ENCODE data around the gene CCM2L.
A peak's percentile ranks its signal among the peaks of the same experiment; 100 is the strongest.

Gene CCM2L

DNA sequence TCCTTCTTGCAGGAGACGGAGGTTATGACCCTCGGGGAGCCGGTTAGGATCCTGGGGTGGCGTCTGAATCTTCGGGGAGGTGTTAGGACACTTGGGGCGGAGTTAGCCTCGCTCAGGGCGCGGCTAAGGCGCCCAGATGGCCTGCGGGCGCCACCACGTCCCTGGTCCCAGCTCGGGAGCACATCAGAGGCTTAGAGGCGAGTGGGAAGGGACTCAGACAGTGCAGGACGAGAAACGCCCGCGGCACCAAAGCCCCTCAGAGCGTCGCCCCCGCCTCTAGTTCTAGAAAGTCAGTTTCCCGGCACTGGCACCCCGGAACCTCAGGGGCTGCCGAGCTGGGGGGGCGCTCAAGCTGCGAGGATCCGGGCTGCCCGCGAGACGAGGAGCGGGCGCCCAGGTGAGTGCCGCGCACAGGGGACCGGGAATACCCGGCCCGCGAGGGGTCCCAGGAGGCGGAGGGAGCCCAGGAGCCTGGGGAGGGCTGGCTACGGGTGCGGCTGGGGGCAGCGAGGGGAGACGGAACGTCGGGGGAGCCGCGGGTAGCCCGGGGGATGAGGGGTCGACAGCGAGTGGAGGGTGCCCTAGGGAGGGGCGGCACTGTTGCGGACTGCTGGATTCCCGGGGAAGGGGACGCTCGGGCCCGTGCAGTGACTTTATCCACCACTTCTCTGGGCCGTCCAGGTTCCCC is 42.0 kb downstream of the CCM2L start, which contains the start of gene HCK:
HCK (plus strand) TSS at position 153 of the 688 bp plus-strand sequence.
- Histone ChIP-seq H3K4me1 (ENCODE audit: control insufficient read depth, insufficient read depth, low read length) (peaks cover 2% of the 10 kb centered on the region), H3K9me3 (ENCODE audit: control insufficient read depth, insufficient read depth, low read length) (no peaks in the 10 kb centered on the region), H3K36me3 (ENCODE audit: control insufficient read depth, insufficient read depth, low read length) (no peaks in the 10 kb centered on the region), H3K4me3 (ENCODE audit: low read depth, low read length) (peak within 1 kb of the TSS; percentile 64), H3K27me3 (ENCODE audit: control insufficient read depth, insufficient read depth, low read length) (peaks cover 33% of the 10 kb centered on the region), H3K9ac (ENCODE audit: low read depth, low read length) (peak within 1 kb of the TSS; percentile 47)

DNA sequence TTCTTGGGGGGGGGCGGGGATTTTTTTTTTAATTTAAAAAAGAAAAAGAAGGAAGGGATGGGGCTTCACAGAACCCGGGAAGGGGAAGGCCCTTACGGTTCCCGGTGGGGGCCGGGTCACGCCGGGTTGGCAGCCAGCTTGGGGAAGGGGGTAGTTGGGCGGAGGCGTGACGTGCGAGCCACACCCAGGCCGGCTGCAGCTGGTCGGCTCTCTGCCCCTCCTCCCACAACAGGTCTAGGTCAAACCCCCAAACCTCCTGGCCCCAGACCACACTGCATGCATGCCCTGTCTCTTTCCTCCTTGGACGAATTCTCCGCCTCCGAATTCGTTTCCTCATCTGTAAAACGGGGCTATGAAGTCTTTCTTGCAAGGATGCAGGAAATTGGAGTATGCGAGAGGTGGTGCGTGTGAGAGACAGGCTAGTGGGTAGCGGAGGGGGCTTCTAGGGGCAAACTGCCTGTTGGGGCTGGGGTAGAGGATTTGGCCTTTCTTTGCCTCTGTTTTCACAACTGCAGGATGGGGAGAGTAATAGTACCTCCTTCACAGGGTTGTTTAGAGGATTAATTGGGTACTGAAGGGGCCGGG is 42.6 kb downstream of the CCM2L start:
- Histone ChIP-seq H3K4me3 (ENCODE audit: low read depth, low read length) (peak overlapping the region; percentile 64), H3K9ac (ENCODE audit: low read depth, low read length) (no peak overlapping the region), H3K36me3 (ENCODE audit: control insufficient read depth, insufficient read depth, low read length) (no peaks in the 10 kb centered on the region), H3K27me3 (ENCODE audit: control insufficient read depth, insufficient read depth, low read length) (peaks cover 33% of the 10 kb centered on the region), H3K4me1 (ENCODE audit: control insufficient read depth, insufficient read depth, low read length) (peaks cover 2% of the 10 kb centered on the region), H3K9me3 (ENCODE audit: control insufficient read depth, insufficient read depth, low read length) (no peaks in the 10 kb centered on the region)

DNA sequence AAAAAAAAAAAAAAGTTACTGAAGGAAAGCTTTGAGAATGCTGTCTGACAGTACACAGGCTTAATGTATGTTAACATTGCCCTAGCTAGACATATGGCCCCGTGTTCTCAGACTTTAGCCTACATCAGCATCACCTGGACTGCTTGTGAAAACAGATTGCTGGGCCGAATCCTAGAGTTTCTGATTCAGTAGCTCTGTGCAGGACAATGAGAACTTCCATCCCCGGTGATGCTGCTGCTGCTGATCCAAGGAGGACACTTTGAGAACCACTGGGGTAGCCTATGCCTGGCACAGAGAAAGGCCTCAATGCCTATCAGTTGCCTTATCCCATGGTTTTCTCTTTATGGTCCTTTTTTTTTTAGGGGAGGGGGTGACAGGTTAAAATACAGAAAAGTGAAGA is 43.4 kb downstream of the CCM2L start:
- Histone ChIP-seq H3K9me3 (ENCODE audit: control insufficient read depth, insufficient read depth, low read length) (no peaks in the 10 kb centered on the region), H3K4me1 (ENCODE audit: control insufficient read depth, insufficient read depth, low read length) (peaks cover 2% of the 10 kb centered on the region), H3K9ac (ENCODE audit: low read depth, low read length) (no peak overlapping the region), H3K4me3 (ENCODE audit: low read depth, low read length) (no peak overlapping the region), H3K27me3 (ENCODE audit: control insufficient read depth, insufficient read depth, low read length) (peaks cover 33% of the 10 kb centered on the region), H3K36me3 (ENCODE audit: control insufficient read depth, insufficient read depth, low read length) (no peaks in the 10 kb centered on the region)

DNA sequence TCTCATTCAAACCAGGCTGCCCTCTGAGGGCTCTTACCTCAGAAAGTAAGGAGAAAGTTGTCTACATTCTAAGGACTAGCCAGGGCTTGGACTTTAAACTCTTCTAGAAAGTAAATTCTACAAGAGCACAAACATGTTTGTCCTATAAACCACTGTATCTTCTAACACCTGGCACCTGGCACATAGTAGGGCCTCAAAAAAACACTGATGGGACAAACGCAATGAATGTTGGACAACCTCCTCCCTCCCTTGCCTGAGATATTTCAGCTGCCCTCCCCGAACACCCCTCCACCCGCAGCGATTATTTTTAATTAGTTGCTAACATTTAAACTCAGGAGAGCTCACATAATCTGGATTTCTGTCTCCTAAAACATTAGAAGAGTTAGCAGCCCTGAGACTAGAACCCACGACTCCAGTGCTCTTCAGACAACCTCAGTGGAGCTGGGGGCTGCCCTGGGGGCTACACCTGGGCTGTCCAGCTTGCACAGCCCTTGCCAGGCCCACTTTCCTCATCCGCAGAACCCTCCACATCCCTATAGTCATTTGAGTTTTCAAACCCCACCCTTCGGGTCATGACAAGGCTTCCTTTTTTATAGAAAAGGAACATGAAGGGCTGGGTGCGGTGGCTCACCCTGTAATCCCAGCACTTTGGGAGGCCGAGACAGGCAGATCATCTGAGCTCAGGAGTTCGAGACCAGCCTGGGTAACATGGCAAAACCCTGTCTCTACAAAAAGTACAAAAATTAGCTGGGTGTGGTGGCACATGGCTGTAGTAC is 46.7 kb downstream of the CCM2L start:
- H3K9me3 ChIP-seq (ENCODE audit: control insufficient read depth, insufficient read depth, low read length) = no peaks in the 10 kb centered on the region
- H3K4me1 ChIP-seq (ENCODE audit: control insufficient read depth, insufficient read depth, low read length) = peaks cover 2% of the 10 kb centered on the region
- no peak overlapping the region for H3K4me3 ChIP-seq (ENCODE audit: low read depth, low read length)
- H3K27me3 ChIP-seq (ENCODE audit: control insufficient read depth, insufficient read depth, low read length) = peaks cover 6% of the 10 kb centered on the region
- H3K9ac ChIP-seq (ENCODE audit: low read depth, low read length) = no peak overlapping the region
- no peaks in the 10 kb centered on the region for H3K36me3 ChIP-seq (ENCODE audit: control insufficient read depth, insufficient read depth, low read length)

DNA sequence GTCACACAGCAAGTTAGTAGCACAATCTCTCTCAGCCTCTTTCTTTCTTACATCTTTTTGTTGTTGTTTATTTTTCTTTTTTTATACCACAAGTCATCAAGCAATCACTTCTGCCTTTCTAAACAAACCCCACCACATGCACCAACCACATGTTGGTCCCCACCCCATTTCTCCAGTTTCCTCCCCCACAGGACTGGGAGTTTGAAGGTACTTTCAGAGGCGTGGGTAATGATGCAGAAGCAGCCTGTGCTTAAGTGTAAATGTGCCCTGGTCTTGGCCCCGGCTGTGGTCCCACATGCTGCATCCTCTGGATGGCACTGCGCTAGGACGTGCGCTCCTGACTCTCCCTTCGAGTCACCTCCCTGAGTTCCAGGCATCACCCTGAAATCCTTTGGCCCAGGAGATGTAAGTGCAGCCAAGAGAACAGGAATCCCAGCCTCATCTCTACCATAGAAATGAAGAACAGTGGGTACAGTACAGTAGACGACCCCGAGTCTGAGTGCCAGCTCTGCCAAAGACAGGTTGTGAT is 47.5 kb downstream of the CCM2L start:
- Histone ChIP-seq H3K27me3 (ENCODE audit: control insufficient read depth, insufficient read depth, low read length) (peaks cover 4% of the 10 kb centered on the region), H3K4me3 (ENCODE audit: low read depth, low read length) (no peak overlapping the region), H3K36me3 (ENCODE audit: control insufficient read depth, insufficient read depth, low read length) (no peaks in the 10 kb centered on the region), H3K4me1 (ENCODE audit: control insufficient read depth, insufficient read depth, low read length) (peaks cover 2% of the 10 kb centered on the region), H3K9me3 (ENCODE audit: control insufficient read depth, insufficient read depth, low read length) (no peaks in the 10 kb centered on the region), H3K9ac (ENCODE audit: low read depth, low read length) (no peak overlapping the region)

DNA sequence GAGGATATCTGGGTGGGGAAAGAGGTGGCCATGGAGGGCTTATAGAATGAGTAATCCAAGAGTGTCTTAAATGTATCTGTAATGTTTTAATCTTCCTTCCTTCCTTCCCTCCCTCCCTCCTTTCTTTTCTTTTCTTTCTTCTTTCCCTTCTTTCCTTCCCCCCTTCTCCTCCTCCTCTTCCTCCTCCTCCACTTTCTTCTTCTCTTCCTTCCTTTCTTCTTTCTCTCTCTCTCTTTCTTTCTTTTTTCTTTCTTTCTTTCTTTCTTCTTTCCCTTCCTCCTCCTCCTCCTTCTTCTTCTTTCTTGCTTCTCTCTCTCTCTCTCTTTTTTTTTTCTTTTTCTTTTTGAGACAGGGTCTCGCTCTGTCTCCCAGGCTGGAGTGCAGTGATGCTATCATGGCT is 49.0 kb downstream of the CCM2L start:
- Histone ChIP-seq H3K4me1 (ENCODE audit: control insufficient read depth, insufficient read depth, low read length) (no peaks in the 10 kb centered on the region), H3K27me3 (ENCODE audit: control insufficient read depth, insufficient read depth, low read length) (no peaks in the 10 kb centered on the region), H3K9ac (ENCODE audit: low read depth, low read length) (no peak overlapping the region), H3K36me3 (ENCODE audit: control insufficient read depth, insufficient read depth, low read length) (no peaks in the 10 kb centered on the region), H3K4me3 (ENCODE audit: low read depth, low read length) (no peak overlapping the region), H3K9me3 (ENCODE audit: control insufficient read depth, insufficient read depth, low read length) (no peaks in the 10 kb centered on the region)

DNA sequence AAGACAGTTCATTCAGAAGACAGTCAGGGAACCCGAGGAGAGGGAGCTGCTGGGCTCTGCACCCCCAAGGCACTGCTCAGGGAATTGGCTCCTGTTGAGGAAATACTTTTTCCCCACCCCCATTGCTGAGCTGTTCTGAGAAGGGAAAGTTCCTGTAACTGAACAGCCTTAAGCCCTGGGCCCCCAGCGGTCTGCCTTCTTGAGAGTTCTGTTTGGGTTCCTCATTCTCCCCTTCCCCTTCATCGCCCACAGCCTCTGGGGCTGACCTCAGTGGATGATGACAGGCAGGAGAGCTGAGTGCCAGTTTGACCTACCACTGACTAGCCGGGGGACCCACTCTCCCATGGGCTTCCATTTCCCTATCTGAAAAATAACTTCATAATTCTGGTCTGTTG is 52.5 kb downstream of the CCM2L start:
- no peaks in the 10 kb centered on the region for H3K4me1 ChIP-seq (ENCODE audit: control insufficient read depth, insufficient read depth, low read length)
- no peaks in the 10 kb centered on the region for H3K9me3 ChIP-seq (ENCODE audit: control insufficient read depth, insufficient read depth, low read length)
- no peak overlapping the region for H3K4me3 ChIP-seq (ENCODE audit: low read depth, low read length)
- H3K27me3 ChIP-seq (ENCODE audit: control insufficient read depth, insufficient read depth, low read length) = no peaks in the 10 kb centered on the region
- no peak overlapping the region for H3K9ac ChIP-seq (ENCODE audit: low read depth, low read length)
- H3K36me3 ChIP-seq (ENCODE audit: control insufficient read depth, insufficient read depth, low read length) = no peaks in the 10 kb centered on the region

DNA sequence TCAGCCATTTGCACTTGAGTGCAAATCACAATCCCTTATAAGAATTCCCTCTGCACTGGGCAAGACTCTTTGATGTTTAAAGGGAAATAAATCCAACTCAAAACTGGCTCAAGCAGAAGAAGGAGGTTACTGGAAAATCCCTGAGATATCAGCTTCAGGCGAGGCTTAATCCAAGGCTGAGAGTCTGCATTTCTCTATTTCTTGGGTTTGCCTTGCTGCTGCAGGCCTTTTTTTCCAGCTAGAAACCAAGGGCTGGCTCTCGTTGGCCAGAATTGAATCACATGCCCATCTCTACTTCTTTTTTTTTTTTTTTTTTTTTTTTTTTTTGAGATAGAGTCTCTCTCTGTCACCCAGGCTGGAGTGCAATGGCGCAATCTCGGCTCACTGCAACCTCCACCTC is 53.5 kb downstream of the CCM2L start:
- no peak overlapping the region for H3K9ac ChIP-seq (ENCODE audit: low read depth, low read length)
- no peaks in the 10 kb centered on the region for H3K27me3 ChIP-seq (ENCODE audit: control insufficient read depth, insufficient read depth, low read length)
- no peaks in the 10 kb centered on the region for H3K9me3 ChIP-seq (ENCODE audit: control insufficient read depth, insufficient read depth, low read length)
- H3K4me3 ChIP-seq (ENCODE audit: low read depth, low read length) = no peak overlapping the region
- H3K4me1 ChIP-seq (ENCODE audit: control insufficient read depth, insufficient read depth, low read length) = no peaks in the 10 kb centered on the region
- no peaks in the 10 kb centered on the region for H3K36me3 ChIP-seq (ENCODE audit: control insufficient read depth, insufficient read depth, low read length)

DNA sequence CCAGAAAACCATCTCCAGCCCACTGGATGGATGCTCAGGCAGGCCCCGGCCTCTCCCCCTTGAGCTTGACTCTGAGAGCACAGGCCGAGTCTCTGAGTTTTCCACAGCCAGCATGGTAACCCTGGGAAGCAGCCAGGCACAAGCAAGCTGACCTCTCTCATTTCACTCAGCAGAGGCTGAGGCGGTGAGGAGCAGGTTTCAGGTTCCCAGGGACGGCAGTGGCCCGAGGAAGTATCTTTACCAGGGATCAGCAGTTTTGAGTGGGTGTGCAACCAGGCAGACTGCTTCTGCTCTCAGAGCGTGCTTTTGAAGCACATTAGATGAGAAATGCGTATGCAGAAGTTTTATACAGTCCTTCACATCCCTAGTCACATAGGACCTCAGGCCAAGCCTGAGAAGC is 54.4 kb downstream of the CCM2L start:
- Histone ChIP-seq H3K4me1 (ENCODE audit: control insufficient read depth, insufficient read depth, low read length) (no peaks in the 10 kb centered on the region), H3K9ac (ENCODE audit: low read depth, low read length) (no peak overlapping the region), H3K36me3 (ENCODE audit: control insufficient read depth, insufficient read depth, low read length) (no peaks in the 10 kb centered on the region)

DNA sequence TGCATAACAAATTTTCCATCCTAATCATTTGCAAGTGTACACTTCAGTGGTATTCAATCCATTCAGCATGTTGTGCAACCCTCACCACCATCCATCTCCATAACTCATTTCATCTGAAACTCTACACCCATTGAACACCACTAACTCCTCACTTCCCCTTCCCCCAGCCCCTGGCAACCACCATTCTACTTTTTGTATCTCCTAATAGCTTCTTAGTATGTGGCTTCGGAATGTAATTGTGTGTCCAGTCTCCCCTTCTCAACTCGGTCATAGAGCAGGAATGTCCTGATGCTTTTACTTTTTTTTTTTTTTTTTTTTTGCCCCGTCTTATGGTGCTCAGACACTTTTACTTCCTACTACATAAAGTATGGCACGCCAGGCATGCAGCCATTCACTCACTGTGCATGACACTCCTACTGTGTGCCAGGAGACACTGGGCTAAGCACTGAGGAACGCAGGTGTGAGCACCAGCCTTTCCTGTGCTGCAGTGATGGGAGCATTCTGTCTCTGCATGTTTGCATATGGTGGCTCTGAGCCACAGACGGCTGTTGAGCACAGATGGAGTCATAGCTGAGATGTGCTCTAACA is 57.1 kb downstream of the CCM2L start:
- Histone ChIP-seq H3K27me3 (ENCODE audit: control insufficient read depth, insufficient read depth, low read length) (no peaks in the 10 kb centered on the region), H3K36me3 (ENCODE audit: control insufficient read depth, insufficient read depth, low read length) (no peaks in the 10 kb centered on the region), H3K4me3 (ENCODE audit: low read depth, low read length) (no peak overlapping the region), H3K9ac (ENCODE audit: low read depth, low read length) (no peak overlapping the region), H3K9me3 (ENCODE audit: control insufficient read depth, insufficient read depth, low read length) (no peaks in the 10 kb centered on the region), H3K4me1 (ENCODE audit: control insufficient read depth, insufficient read depth, low read length) (no peaks in the 10 kb centered on the region)

More for the DNA sequence above, 54.4 kb downstream of the CCM2L start:
- Histone ChIP-seq H3K9me3 (ENCODE audit: control insufficient read depth, insufficient read depth, low read length) (no peaks in the 10 kb centered on the region), H3K27me3 (ENCODE audit: control insufficient read depth, insufficient read depth, low read length) (no peaks in the 10 kb centered on the region), H3K4me3 (ENCODE audit: low read depth, low read length) (no peak overlapping the region)

DNA sequence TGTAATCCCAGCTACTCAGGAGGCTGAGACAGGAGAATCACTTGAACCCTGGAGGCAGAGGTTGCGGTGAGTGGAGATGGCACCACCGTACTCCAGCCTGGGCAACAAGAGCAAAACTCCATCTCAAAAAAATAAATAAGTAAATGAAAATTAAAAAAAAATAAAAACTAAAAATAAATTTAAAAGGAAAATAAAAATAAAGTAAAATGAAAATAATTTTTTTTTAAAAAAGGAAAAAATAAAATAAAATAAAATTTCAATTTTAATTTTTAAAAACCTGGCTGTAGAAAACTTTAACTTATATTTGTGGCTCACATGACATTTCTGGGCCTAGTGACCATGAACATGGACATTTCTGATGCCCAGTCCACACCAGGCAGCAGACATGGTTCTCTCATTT is 57.9 kb downstream of the CCM2L start:
- no peaks in the 10 kb centered on the region for H3K4me1 ChIP-seq (ENCODE audit: control insufficient read depth, insufficient read depth, low read length)
- no peaks in the 10 kb centered on the region for H3K36me3 ChIP-seq (ENCODE audit: control insufficient read depth, insufficient read depth, low read length)
- no peaks in the 10 kb centered on the region for H3K27me3 ChIP-seq (ENCODE audit: control insufficient read depth, insufficient read depth, low read length)
- H3K4me3 ChIP-seq (ENCODE audit: low read depth, low read length) = no peak overlapping the region
- H3K9me3 ChIP-seq (ENCODE audit: control insufficient read depth, insufficient read depth, low read length) = no peaks in the 10 kb centered on the region
- no peak overlapping the region for H3K9ac ChIP-seq (ENCODE audit: low read depth, low read length)
